HTR-8/SVneo (cell line): ENCODE results near the gene LIMK1.
"Not testable (repeated sequence)": the region's sequence is repeated elsewhere in the genome, so short reads cannot be mapped to it uniquely, and the experiment has no call there.

ENCODE experiments used
- DNase-seq: peaks from one replicate; pipeline ENCODE4 v3.0.0; 2011; ENCODE audit warnings: low spot score, mixed read lengths; ENCODE audit not compliant: insufficient read length
- FAIRE-seq: peaks from 2 replicates; lab custom pipeline; 2011; peaks lifted over from hg19 to GRCh38; lab: Jason Lieb, UNC

Gene LIMK1

GRCh38 chr7:74165867-74166593 lies 82.4 kb downstream of the LIMK1 start:
- no peak for FAIRE-seq
- no peak for DNase-seq

GRCh38 chr7:74167324-74167723 lies 83.7 kb downstream of the LIMK1 start:
- DNase-seq, FAIRE-seq: not testable (repeated sequence)
